Common myeloid progenitor, CD34-positive (primary cell): Measurements from ENCODE around the gene STEAP1.

Source experiments
- CTCF ChIA-PET: fragments of 350-600 bp; sonication (Branson Sonifier 250); formaldehyde crosslinking; loops from one replicate; lab custom pipeline; 2021; ENCODE audit warnings: antibody characterized with exemption; lab: Charles Lee
- POLR2A ChIA-PET: fragments of 350-600 bp; sonication (Branson Sonifier 250); formaldehyde crosslinking; loops from one replicate; lab custom pipeline; 2021; ENCODE audit warnings: antibody characterized with exemption; lab: Charles Lee
- DNase-seq, 3 donors: peaks; one replicate each; pipeline versions ENCODE4 v3.0.0 to v3.0.0-alpha.2; 2013
- H3K27ac ChIP-seq, 2 experiments: 1 replicate in 1 of 2; 2 replicates in 1 of 2; pipeline ENCODE4 v1.7.0; 2013; ENCODE audit warnings: inconsistent platforms in 2 of 2, low read length in 2 of 2, mild to moderate bottlenecking in 2 of 2, low read depth in 1 of 2, moderate library complexity in 1 of 2; ENCODE audit not compliant: severe bottlenecking in 2 of 2, insufficient read depth in 1 of 2, poor library complexity in 1 of 2
- H3K27me3 ChIP-seq, 5 experiments: replicated peaks in 2 of 5; 1 replicate in 3 of 5; 2 replicates in 2 of 5; pipeline versions ENCODE4 v1.6.1 to v1.7.0; 2013; ENCODE audit warnings: low read length in 4 of 5, mild to moderate bottlenecking in 2 of 5, moderate library complexity in 2 of 5, inconsistent platforms in 1 of 5; ENCODE audit not compliant: insufficient read depth in 5 of 5, control insufficient read depth in 4 of 5
- H3K36me3 ChIP-seq, 4 experiments: 1 replicate in 2 of 4; 2 replicates in 2 of 4; pipeline versions ENCODE4 v1.6.1 to v1.7.0; 2013; ENCODE audit warnings: low read length in 3 of 4, control low read depth in 1 of 4, mild to moderate bottlenecking in 1 of 4; ENCODE audit not compliant: control insufficient read depth in 4 of 4, insufficient read depth in 4 of 4
- H3K4me1 ChIP-seq, 4 experiments: 1 replicate in 3 of 4; 2 replicates in 1 of 4; pipeline versions ENCODE4 v1.6.1 to v1.7.1; 2013; ENCODE audit warnings: low read length in 3 of 4, mild to moderate bottlenecking in 3 of 4, control low read depth in 1 of 4, inconsistent platforms in 1 of 4, moderate library complexity in 1 of 4; ENCODE audit not compliant: control insufficient read depth in 4 of 4, insufficient read depth in 4 of 4; ENCODE audit errors: control extremely low read depth in 1 of 4
- H3K4me3 ChIP-seq, 7 experiments: 1 replicate in 4 of 7; 2 replicates in 3 of 7; pipeline versions ENCODE4 v1.5.1 to v1.7.0; 2013; ENCODE audit warnings: mild to moderate bottlenecking in 7 of 7, low read length in 6 of 7, moderate library complexity in 6 of 7, inconsistent platforms in 2 of 7, low read depth in 2 of 7, control low read depth in 1 of 7; ENCODE audit not compliant: insufficient read depth in 4 of 7, control insufficient read depth in 1 of 7; ENCODE audit errors: extremely low read depth in 1 of 7
- H3K9me3 ChIP-seq, 5 experiments: 1 replicate in 4 of 5; 2 replicates in 1 of 5; pipeline versions ENCODE4 v1.6.1 to v1.7.1; 2013; ENCODE audit warnings: low read length in 4 of 5, mild to moderate bottlenecking in 2 of 5, inconsistent platforms in 1 of 5, low read depth in 1 of 5, moderate library complexity in 1 of 5; ENCODE audit not compliant: control insufficient read depth in 4 of 5, insufficient read depth in 2 of 5; ENCODE audit errors: control extremely low read depth in 1 of 5
- WGBS: methylation state at CpG from one replicate; pipeline ENCODE4 v1.1.5; 2013; ENCODE audit not compliant: insufficient coverage; 5-methylcytosine and 5-hydroxymethylcytosine counted together

STEAP1 gene

DNA sequence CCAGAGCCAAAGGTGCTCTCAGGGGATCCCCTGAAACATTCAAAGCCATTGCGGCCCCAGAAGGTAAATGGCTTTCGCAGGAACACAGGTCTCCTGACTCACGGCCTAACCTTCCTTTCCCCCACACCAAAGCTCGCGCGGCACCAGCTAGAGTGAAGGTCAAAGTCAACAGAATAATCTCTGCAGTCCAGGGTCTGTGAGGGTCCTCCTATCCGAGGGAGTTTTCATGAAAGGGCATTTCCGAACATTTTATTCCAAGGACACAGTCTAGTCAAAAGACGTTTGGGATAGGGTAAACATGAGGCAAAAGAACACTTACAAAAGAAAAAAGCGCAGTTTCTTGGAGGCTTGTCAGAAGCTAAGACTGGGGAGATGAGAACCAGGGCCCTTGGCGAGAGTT lies 56.7 kb downstream of the STEAP1 start:
- CTCF ChIA-PET, result interaction anchor here (1.0 to 1.7 kb wide), 9 partner anchors 11 to 206 kb away, joined by 3 to 9 read pairs (median 4); partner anchors contain the start of gene STEAP1

DNA sequence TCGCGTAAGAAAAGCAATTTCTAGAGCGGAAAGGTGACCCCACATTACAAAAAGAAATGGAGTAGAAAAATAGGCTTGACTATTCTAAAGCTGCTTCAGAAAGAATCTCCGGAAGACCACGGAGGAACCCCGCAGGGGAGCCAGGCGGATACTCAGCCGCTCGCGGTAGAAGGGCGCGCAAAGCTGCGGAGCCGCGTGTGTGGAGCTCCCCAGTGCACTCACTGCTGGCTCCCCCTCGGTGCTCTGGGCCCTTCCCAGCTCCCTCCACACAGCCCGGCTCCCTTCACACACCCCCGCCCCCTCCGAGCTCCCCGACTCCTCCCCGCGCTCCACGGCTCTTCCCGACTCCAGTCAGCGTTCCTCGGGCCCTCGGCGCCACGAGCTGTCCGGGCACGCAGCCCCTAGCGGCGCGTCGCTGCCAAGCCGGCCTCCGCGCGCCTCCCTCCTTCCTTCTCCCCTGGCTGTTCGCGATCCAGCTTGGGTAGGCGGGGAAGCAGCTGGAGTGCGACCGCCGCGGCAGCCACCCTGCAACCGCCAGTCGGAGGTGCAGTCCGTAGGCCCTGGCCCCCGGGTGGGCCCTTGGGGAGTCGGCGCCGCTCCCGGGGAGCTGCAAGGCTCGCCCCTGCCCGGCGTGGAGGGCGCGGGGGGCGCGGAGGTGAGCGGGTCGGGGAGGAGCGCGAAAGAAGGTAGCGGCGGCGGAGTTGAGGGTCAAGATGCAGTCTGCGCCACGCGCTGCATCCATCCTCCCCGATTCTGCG lies 57.3 kb downstream of the STEAP1 start, which contains the start of gene STEAP2:
Gene STEAP2, plus strand, starts transcription at position 350 of the 758 bp plus-strand sequence. CDS start 13,343 bp downstream, outside the sequence.
- peaks cover 3 to 35% (median 26%) of the 10 kb centered on the region in 5 experiments for H3K27me3 ChIP-seq
- under 1% methylated on average over 53 of the region's 73 CpGs for WGBS
- peak within 1 kb of the TSS; percentile 17 to 77 (median 45) for H3K4me3 ChIP-seq
- peaks cover 0 to 1% (median 0%) of the 10 kb centered on the region in 5 experiments for H3K9me3 ChIP-seq
- CTCF ChIA-PET, result interaction anchor here (0.8 to 1.7 kb wide), 11 partner anchors 11 to 212 kb away, joined by 3 to 9 read pairs (median 4); partner anchors contain the start of gene STEAP1
- no peak within 1 kb of the TSS for H3K27ac ChIP-seq
- H3K4me1 ChIP-seq, result peaks cover 4 to 14% (median 8%) of the 10 kb centered on the region in 4 experiments
- POLR2A ChIA-PET, result interaction anchor here (0.6 kb wide), 1 partner anchor 73 kb away, joined by 3 read pairs; no protein-coding TSS in a partner anchor
- peak; percentile 76 to 91 (median 89) for DNase-seq
- H3K36me3 ChIP-seq, result no peaks in the 10 kb centered on the region

More for the DNA sequence above, 56.7 kb downstream of the STEAP1 start:
- Histone ChIP-seq H3K27me3 (peaks cover 3 to 35% (median 26%) of the 10 kb centered on the region in 5 experiments), H3K27ac (no peak overlapping the region), H3K36me3 (no peaks in the 10 kb centered on the region), H3K4me3 (peak overlapping the region; percentile 17 to 77 (median 45)), H3K9me3 (peaks cover 0 to 1% (median 0%) of the 10 kb centered on the region in 5 experiments), H3K4me1 (peaks cover 4 to 14% (median 8%) of the 10 kb centered on the region in 4 experiments)
- WGBS, result 14% methylated on average over 9 of the region's 11 CpGs
- DNase-seq, result no peak
- POLR2A ChIA-PET, result interaction anchor here (0.6 kb wide), 1 partner anchor 74 kb away, joined by 3 read pairs; no protein-coding TSS in a partner anchor

DNA sequence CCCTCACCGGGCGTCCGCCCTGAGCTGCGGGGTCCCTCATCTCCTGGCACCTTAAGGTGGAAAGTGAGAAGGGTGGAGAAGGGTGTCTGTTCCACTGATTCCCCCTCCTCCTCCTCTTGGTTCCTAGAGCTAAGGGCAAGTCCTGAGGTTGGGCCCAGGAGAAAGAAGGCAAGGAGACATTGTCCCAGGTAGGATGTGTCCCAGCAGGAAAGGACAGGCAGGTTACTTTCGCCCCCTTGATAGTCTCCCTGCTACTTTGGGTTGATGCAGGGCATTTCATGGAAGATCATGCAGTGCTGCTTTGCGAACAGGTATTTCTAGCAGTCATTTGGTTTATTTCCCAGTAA lies 57.9 kb downstream of the STEAP1 start:
- ChIA-PET CTCF (interaction anchor here (0.8 to 1.7 kb wide), 9 partner anchors 12 to 211 kb away, joined by 3 to 9 read pairs (median 3); partner anchors contain the start of gene STEAP1), POLR2A (no interaction called here)
- DNase-seq, result no peak
- Histone ChIP-seq H3K4me3 (peak overlapping the region in 4 of 7 experiments; percentile 44 to 77 (median 69)), H3K27ac (no peak overlapping the region), H3K9me3 (peaks cover 0 to 1% (median 0%) of the 10 kb centered on the region in 5 experiments), H3K36me3 (no peaks in the 10 kb centered on the region), H3K27me3 (peaks cover 3 to 35% (median 28%) of the 10 kb centered on the region in 5 experiments), H3K4me1 (peaks cover 4 to 14% (median 8%) of the 10 kb centered on the region in 4 experiments)
- WGBS, result 58% methylated on average over 2 of the region's 6 CpGs

DNA sequence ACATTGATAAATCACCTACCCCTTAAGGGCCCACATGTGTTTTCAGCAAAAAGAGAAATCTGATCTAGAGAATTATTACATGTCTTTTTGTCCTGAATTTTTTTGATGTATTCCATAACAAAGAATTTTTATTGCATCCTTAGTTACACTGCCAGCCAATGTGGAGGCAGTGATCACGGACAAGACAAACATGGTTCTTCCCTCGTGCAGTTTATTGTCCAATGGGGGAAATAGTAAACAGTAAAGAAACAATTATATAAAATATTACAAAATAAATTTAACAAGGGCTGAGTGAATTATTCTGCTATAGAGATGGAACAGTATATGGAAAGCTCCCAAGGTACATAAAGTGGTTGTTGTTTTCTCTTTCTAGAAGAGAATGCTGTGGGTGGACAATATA lies 59.3 kb downstream of the STEAP1 start:
- no peak overlapping the region for H3K27ac ChIP-seq
- peaks cover 4 to 14% (median 8%) of the 10 kb centered on the region in 4 experiments for H3K4me1 ChIP-seq
- DNase-seq, result no peak
- no CpG with 5 or more reads among the region's 2 CpGs for WGBS
- peaks cover 0 to 1% (median 0%) of the 10 kb centered on the region in 5 experiments for H3K9me3 ChIP-seq
- H3K27me3 ChIP-seq, result peaks cover 3 to 37% (median 28%) of the 10 kb centered on the region in 5 experiments
- CTCF ChIA-PET, result no interaction called here
- POLR2A ChIA-PET, result no interaction called here
- no peaks in the 10 kb centered on the region for H3K36me3 ChIP-seq
- no peak overlapping the region for H3K4me3 ChIP-seq
